Urinary bladder (tissue), 4 donors: ENCODE data around the gene DPP7. TPM values are rescaled to one million over a fixed set of nuclear protein-coding genes. Genes with fewer than 3 reads are reported as not detected.

Experiments used
- DNase-seq: peaks from one replicate; pipeline ENCODE4 v3.0.0-alpha.2; 2015; ENCODE audit errors: extremely low spot score
- H3K27ac ChIP-seq: one replicate; pipeline ENCODE4 v1.5.1; 2013; ENCODE audit warnings: low read depth, mild to moderate bottlenecking, moderate library complexity
- H3K36me3 ChIP-seq: one replicate; pipeline ENCODE4 v1.6.1; 2013; ENCODE audit warnings: mild to moderate bottlenecking, moderate library complexity; ENCODE audit not compliant: insufficient read depth
- H3K4me1 ChIP-seq: one replicate; pipeline ENCODE4 v1.6.1; 2013; ENCODE audit warnings: mild to moderate bottlenecking, moderate library complexity; ENCODE audit not compliant: insufficient read depth
- H3K4me3 ChIP-seq: one replicate; pipeline ENCODE4 v1.5.1; 2013; ENCODE audit warnings: low read depth, low read length
- WGBS: extraction: QIAGEN DNeasy Blood & Tissue Kit; methylation state at CpG from one replicate; pipeline ENCODE4 v1.1.7; 2013; 5-methylcytosine and 5-hydroxymethylcytosine counted together
- polyA plus RNA-seq: library from polyadenylated mRNA; stranded (reverse); fragments of 200-250 nt; gene quantifications from one replicate; pipeline ENCODE4 v1.2.3, GENCODE V29; 2013
- total RNA-seq: library from RNA; depleted of rRNA; stranded (reverse); fragments of >200 nt; gene quantifications from one replicate; pipeline ENCODE4 v1.2.3, GENCODE V29; 2014
- donor health status: healthy with polysubstance abuse.
- donor health status: healthy.

The DPP7 gene
- total and polyA plus RNA-seq, 2 donors: 18.5 to 162 TPM

GRCh38 chr9:137074657-137075274, 39.8 kb downstream of the DPP7 start:
- no peak for DNase-seq
- 80% methylated on average over 12 of the region's 12 CpGs for WGBS
- no peak overlapping the region for H3K27ac ChIP-seq
- no peaks in the 10 kb centered on the region for H3K4me1 ChIP-seq
- H3K36me3 ChIP-seq: no peaks in the 10 kb centered on the region
- H3K4me3 ChIP-seq: no peak overlapping the region

GRCh38 chr9:137073992-137074399, 40.5 kb downstream of the DPP7 start:
- Histone ChIP-seq H3K4me1 (no peaks in the 10 kb centered on the region), H3K4me3 (no peak overlapping the region), H3K27ac (no peak overlapping the region), H3K36me3 (no peaks in the 10 kb centered on the region)
- no peak for DNase-seq
- 90% methylated on average over 8 of the region's 8 CpGs for WGBS

- WGBS: 89% methylated on average over 2 of the region's 2 CpGs
- no peaks in the 10 kb centered on the region for H3K36me3 ChIP-seq
- no peak for DNase-seq
- no peak overlapping the region for H3K27ac ChIP-seq
- H3K4me3 ChIP-seq: no peak overlapping the region
- no peaks in the 10 kb centered on the region for H3K4me1 ChIP-seq
Observed at GRCh38 chr9:137071282-137071681, 43.3 kb downstream of the DPP7 start.

GRCh38 chr9:137070906-137071275, 43.6 kb downstream of the DPP7 start:
- Histone ChIP-seq H3K27ac (peak overlapping the region; percentile 5), H3K36me3 (no peaks in the 10 kb centered on the region), H3K4me1 (no peaks in the 10 kb centered on the region), H3K4me3 (peak overlapping the region; percentile 30)
- no peak for DNase-seq
- 37% methylated on average over 6 of the region's 6 CpGs for WGBS

GRCh38 chr9:137070201-137070905, 44.2 kb downstream of the DPP7 start, which contains the start of gene SAPCD2:
Gene SAPCD2, minus strand, starts transcription at chr9:137070557. Its CDS starts 97 bp downstream, at chr9:137070460.
- DNase-seq: peak; percentile 74
- Histone ChIP-seq H3K36me3 (no peaks in the 10 kb centered on the region), H3K4me3 (peak within 1 kb of the TSS; percentile 30), H3K4me1 (no peaks in the 10 kb centered on the region), H3K27ac (peak within 1 kb of the TSS; percentile 5)
- under 1% methylated on average over 74 of the region's 74 CpGs for WGBS

GRCh38 chr9:137069508-137070091, 44.9 kb downstream of the DPP7 start:
- H3K27ac ChIP-seq: no peak overlapping the region
- peak overlapping the region; percentile 30 for H3K4me3 ChIP-seq
- H3K4me1 ChIP-seq: no peaks in the 10 kb centered on the region
- WGBS: 6% methylated on average over 52 of the region's 52 CpGs
- H3K36me3 ChIP-seq: no peaks in the 10 kb centered on the region
- DNase-seq: no peak

GRCh38 chr9:137068539-137069507, 45.7 kb downstream of the DPP7 start:
- Histone ChIP-seq H3K36me3 (no peaks in the 10 kb centered on the region), H3K27ac (no peak overlapping the region), H3K4me1 (no peaks in the 10 kb centered on the region), H3K4me3 (no peak overlapping the region)
- WGBS: 87% methylated on average over 17 of the region's 17 CpGs
- DNase-seq: no peak

- WGBS: 57% methylated on average over 12 of the region's 12 CpGs
- Histone ChIP-seq H3K27ac (no peak overlapping the region), H3K36me3 (no peaks in the 10 kb centered on the region), H3K4me1 (no peaks in the 10 kb centered on the region), H3K4me3 (no peak overlapping the region)
- DNase-seq: no peak
Observed at GRCh38 chr9:137067860-137068538, 46.5 kb downstream of the DPP7 start.

GRCh38 chr9:137066096-137066861, 48.3 kb downstream of the DPP7 start:
- H3K27ac ChIP-seq: no peak overlapping the region
- no peak overlapping the region for H3K4me3 ChIP-seq
- no peaks in the 10 kb centered on the region for H3K36me3 ChIP-seq
- H3K4me1 ChIP-seq: no peaks in the 10 kb centered on the region
- 94% methylated on average over 26 of the region's 26 CpGs for WGBS
- no peak for DNase-seq

GRCh38 chr9:137065336-137065967, 49.1 kb downstream of the DPP7 start:
- H3K4me3 ChIP-seq: no peak overlapping the region
- H3K4me1 ChIP-seq: no peaks in the 10 kb centered on the region
- no peak for DNase-seq
- no peak overlapping the region for H3K27ac ChIP-seq
- WGBS: 93% methylated on average over 23 of the region's 23 CpGs
- no peaks in the 10 kb centered on the region for H3K36me3 ChIP-seq

GRCh38 chr9:137064880-137065164, 49.7 kb downstream of the DPP7 start:
- H3K27ac ChIP-seq: no peak overlapping the region
- no peak overlapping the region for H3K4me3 ChIP-seq
- DNase-seq: no peak
- 85% methylated on average over 12 of the region's 12 CpGs for WGBS
- H3K36me3 ChIP-seq: no peaks in the 10 kb centered on the region
- H3K4me1 ChIP-seq: no peaks in the 10 kb centered on the region
